Measurements from ENCODE around the gene WEE1.

GRCh38 chr11:9528136-9528501 is 45.4 kb upstream of the WEE1 start:
- TF ChIP-seq BHLHE40 (IDR thresholded peaks at IDR 0.05; ENCODE audit: borderline replicate concordance) = no peak
- TF ChIP-seq SUZ12 (IDR thresholded peaks at IDR 0.05) = no peak
- no peak for TF ChIP-seq FOXK2 (IDR thresholded peaks at IDR 0.05)
- TF ChIP-seq NFRKB (IDR thresholded peaks at IDR 0.05) = no peak
- no peak for TF ChIP-seq FOXA1 (IDR thresholded peaks at IDR 0.05)
- no peak for TF ChIP-seq FOXM1 (IDR thresholded peaks at IDR 0.05; ENCODE audit: borderline replicate concordance)
- no peak for TF ChIP-seq ELF4 (IDR thresholded peaks at IDR 0.05)
- no peak for TF ChIP-seq HDGF (IDR thresholded peaks at IDR 0.05; ENCODE audit: borderline replicate concordance)

All from HEK293T (cell line).